GM21390 (cell line): ENCODE data around the gene KCNQ1OT1.

Source experiments
- ATAC-seq: cut with Tn5 transposase; IDR thresholded peaks from one replicate; pipeline ENCODE4 v1.9.1; 2021; ENCODE audit not compliant: unreplicated experiment

The KCNQ1OT1 gene

DNA sequence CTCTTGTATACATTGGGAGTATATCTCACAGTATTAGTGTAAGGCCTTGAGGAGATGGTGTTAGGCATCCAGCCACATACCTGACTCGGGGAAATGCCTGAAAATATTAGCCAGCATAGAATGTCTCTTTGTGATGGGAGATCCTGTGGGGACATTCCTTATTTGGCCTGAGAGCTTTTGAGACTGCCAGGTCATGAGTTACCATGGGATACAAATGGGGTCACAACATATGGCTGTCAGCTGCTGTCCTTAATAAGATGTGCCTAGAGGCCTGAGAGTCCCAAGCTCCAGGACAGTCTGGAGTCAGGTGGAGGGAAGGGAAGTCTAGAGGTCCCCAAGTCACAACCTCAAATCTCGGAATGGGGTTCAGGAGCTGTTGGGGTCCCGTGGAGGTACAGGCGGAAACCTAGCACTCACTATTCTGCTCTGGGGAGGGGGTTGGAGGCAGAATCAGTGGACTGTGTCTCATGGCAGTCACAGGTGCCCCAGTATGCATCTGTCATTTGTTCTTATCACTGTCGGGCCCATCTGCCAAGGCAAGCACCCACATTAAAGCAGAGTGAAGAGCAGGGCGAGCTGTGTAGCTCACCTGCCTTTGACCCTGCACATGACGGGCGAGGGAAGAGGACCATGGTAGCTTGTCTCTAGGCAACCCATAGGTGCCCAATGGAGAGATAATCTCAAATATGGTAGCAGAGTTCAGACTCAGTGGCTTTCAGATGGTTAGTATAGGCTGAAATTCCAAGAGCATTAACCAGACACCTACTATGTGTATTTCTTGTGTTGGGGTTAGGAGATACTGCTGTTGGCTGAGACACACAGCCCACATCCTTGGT is 29.9 kb downstream of the KCNQ1OT1 start:
- no peak for ATAC-seq

DNA sequence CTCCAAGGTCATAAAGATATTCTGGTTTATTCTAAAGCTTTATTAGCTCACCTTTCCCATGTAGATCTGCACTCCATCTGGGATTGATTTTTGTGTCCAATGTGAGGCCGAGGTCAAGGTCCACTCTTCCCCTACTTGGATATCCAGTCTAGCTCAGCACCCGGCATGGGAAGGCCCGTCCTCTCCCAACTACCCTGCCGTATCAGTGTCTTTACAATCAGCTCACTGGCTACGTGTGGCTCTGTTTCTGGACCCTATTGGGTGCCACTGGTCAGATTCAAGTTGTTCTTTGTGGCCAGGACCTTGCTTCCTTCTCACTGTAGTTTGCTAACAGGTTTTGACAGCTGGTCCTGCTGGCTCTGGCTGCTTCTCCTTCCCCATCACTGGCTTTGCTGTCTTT is 30.9 kb downstream of the KCNQ1OT1 start:
- no peak for ATAC-seq

DNA sequence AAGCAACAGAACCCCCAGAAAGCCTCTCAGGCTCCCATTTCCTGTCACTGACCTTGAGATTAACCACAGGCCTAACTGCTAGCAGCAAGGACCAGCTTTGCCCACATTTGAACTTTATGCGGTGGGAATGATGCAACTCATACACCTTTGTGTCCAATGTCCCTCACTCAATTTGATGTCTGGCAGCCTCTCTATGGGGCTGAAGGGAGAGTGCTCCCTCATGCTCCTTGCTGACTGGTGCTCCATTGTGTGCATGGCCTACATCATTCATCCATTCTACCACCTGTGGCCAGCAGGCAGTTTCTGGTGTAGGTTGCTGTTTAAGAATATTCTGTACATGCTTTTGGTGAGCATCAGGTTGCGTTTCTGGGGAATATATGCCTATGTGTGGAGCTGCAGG is 31.9 kb downstream of the KCNQ1OT1 start:
- no peak for ATAC-seq

DNA sequence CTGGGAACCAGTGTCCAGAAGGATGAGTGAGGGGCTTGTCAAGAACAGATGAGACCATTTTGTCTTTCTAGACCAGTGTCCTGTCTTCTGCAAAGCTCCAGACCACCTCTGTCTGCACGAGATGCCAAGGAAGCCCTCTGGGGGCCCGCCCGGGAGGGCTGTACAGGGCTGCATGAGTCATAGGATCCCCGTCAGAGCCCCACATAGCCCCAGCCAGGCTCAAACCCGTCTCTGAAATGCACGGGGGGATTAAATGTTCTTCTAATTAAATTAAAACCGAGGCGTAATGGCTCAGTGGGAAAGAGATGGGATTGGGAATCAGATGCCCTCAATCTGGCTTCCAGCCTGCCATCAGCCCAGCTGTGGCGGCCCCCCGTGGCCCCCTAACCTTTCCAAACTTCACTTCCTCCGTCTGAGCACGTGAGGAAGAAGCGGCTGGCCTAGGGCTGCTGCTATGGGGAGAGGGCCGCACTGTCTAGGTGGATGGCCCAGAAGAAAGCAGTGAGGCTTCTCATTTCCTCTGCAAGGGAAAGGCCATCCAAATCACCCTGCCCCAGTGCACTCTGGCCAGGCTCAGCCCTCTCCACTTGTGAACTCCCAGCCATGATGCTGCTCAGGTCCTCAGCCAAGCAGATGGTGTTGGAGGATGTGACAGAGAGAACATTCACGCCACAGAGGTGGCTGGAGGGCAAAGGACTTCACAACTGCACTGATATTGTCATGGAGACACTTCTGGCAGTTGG is 32.8 kb downstream of the KCNQ1OT1 start:
- no peak for ATAC-seq

DNA sequence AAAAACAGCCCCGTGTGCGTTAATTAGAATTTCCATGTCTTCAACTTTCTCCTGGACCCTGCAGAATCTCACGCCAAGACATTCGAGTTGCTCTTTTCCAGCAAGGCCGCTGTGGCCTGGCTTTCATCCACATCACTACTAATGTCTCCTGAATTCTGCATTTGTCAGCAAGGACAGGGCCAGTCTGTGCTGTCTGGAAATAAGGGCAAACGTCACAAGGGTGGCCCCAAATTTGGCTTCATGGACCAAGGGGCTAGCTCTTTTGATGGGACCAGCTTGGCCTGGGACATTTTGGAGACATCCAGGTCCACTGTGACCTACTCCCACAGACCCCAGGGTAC is 33.4 kb downstream of the KCNQ1OT1 start:
- no peak for ATAC-seq

DNA sequence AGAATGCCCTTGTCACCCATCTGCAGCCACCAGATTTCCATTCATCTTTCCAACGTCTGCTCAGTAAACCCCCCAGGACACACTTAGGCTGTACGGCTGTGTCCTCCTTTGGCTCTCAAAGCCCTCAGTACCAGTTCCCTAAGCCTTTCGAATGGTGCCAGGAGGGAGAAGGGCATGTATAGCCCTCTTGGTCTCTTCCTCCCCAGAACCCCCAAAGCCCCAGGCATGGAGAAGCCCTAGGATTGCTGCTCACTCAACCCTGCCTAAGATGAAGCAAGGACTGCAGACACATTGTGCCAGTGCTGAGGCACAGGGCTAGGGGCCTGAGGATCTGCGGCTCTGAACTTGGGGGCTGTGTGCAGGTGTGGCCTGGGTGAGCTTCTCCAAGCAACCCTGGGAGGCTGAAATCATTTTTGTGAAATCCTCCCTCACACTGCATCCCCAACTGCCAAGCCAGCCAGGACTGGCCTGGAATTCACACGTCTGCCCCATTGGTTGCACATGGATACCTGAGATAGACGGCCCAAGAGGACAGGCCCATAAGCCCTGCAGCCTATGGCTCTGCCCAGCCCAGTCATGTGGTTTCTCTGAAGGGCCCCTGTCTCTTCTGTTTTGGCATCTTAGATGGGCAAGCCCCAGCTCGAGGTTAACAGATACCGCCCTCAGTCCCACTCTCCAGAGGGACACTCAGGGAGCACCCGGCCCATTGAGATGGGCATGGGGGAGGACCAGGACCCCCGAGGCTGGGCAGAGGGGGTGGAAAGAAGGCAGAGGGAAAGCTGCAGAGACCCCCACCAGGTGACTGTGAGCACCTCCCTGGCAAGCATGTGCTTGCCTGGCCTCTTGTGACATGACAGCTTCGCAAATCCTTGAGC is 34.0 kb downstream of the KCNQ1OT1 start:
- ATAC-seq: no peak

DNA sequence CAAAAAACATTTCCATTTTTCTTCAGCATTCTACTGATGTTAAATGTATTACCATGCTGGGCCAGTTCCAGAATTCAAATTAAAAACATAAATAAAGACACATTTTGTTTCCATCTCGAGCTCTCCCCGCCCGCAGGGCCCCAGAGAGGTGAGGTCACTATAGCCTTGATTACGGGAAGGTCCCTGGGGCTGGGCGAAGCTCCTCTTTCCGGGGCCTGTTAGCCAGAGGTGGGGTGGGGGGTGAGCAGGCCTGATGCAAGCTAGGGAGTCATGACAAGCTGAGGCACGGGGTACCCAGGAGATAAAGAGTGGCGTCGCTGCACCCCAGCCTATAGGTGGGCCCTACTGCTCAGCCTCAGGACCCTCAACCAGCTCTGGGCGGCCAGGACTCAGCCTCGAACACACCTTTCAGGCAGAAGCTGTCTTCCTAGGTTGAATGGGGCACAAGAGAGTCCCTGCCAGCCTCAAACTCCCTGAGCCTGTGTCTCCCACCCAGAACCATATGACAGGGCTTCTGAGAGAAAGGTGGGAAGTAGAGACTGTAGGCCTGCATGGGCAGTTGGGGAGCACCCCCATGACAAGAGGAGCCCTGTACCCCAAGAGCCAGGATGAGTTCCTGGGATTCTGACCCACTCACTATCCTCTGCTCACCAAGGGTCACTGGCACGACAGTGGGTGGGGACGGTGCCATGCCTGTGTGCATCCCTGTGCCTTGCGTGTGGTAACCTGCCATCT is 34.8 kb downstream of the KCNQ1OT1 start:
- no peak for ATAC-seq

DNA sequence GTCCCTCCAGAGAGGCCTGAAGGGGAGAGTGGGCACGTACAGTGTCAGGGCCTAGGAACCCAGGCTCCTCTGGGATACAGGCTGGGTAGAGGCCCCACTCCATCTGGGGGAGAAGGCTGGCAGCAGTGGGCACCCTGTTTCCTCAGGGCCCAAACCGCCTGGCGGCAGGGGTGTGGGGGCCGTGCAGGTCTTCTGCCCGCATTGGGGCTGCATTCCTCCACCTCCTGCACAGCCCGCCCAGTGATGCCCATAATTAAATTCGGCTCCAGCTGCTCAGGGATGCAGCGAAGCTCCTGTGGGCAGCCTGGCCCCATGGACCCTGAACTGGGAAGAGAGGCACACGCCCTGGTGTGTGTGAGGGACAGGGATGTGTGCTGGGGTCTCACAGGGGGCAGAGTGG is 35.4 kb downstream of the KCNQ1OT1 start:
- ATAC-seq: no peak

DNA sequence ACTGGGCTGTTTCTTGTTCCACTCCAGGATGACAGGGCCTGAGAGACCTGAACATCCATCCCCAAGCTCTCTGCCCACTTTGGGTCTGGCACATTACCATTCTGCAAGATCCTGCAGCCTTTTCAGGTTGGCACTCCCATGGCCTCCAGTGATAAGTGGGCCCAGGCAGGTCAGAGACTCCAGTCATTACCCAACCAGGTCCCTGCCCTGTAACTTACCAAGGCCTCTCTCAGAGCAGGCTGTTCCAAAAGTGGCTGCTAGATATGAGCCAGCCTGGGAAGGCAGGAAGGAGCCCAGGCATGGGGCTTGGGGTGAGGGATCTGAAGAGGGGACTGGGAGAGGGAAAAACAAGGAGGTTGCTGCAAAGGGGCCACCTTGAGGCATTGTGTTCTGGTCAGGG is 35.9 kb downstream of the KCNQ1OT1 start:
- ATAC-seq: no peak

DNA sequence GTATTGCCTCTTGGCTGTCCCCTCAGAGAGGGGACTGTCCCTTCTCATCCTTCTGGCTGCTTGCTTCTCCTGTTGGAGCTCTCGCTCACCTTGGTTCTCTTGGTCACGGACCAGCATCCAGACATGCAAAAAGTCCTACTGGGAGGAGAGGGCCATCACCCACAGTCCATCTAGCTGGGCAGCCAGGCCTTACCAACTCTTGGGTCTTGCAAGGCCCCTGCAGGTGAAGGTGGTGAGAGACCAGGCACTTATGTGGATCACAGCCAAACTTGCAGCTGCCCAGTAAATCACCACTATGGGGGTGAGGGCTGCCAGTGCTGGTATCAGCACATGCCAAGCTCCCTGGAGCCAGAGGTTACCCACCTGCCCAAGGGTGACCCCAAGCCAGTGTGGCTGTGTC is 36.3 kb downstream of the KCNQ1OT1 start:
- no peak for ATAC-seq

DNA sequence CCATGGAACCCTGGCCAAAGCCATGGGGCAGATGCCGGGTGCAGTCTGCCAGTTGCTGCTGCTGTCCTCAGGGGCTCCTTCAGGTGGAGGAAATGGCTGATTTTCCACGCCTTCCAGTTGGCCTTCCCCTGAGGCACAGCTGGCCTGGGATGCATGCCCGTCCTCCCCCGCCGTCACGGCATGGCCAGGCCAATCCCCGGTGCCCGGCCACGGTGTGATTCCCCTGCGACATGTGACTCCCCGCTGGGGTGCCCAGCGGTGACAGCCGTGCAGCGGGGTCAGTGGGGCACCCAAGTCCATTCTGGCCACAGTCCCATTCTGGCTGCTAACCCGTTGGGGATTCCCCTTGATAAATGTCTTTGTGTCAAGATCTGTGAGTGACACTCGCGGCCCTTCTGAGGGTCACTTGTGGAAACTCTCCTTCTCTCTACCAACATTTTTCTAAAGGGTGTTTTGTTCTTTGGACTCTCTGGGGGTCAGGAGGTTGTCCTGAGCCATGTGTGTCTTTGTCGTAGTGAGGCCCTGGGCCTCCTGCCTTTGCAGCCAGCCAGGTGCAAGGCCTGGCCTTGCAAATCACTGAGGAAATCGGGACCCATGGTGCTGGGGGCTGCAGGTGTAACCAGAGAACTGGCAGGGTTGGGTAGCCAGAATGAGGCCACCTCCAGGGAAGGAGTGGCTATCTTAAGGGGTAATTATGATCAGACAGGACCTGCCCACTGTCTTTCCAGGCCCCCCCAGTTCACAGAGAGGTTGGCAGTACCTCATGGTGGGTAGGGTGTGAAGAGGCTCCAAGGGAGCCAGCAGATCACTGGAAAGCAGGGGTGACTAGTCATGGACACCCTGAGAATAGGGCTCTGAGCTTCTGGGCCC is 37.1 kb downstream of the KCNQ1OT1 start:
- no peak for ATAC-seq

DNA sequence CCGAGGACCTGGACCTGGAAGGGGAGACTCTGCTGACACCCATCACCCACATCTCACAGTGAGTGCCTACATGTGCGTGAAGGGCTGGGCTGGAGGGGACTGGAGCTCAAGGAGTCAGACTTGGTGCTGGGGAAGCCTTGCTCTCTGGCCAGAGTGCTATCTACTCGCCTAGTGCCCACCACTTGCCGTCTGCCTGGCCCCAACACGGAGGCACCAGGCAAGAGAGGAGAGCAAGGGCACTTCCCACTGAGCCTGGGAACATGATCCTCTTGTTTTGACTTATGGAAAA is 37.8 kb downstream of the KCNQ1OT1 start:
- no peak for ATAC-seq

DNA sequence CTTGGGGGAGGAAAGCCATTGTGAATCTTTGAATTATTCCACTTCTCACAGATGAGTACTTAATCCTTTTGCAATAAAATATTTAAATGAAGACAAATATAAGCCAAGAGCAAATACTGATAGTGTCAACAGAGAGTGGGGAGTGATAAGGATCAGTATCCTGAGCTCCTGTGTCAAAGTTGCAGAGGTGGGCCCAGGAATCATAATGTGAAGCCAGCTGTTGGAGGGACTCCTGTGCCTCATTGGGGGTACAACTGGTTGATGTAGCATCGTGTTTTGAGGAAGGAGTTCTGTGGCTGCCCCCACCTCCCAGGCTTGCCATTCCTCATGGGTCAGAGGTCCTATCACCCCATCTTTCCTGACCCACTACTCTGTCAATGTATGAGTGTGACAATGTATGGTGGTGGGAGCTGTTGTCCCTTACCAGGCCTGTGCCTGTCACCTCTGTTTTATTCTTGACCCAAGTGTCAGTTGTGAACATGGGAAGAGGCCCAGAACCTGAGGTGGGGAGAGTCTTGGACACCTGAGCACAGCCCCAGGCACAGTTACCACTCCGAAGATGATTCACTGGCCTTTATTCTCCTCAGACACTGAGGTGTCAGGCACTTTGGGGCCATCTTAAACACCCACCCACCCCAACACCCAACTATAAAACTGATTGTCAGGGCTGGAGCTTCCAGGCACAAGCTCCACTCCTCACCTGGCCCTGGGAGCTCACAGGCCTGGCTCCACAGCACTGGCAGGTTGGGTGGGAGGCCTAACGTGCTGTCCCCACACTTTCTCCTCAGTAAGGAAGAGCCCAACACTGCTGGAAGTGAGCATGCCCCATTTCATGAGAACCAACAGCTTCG is 38.4 kb downstream of the KCNQ1OT1 start:
- no peak for ATAC-seq

DNA sequence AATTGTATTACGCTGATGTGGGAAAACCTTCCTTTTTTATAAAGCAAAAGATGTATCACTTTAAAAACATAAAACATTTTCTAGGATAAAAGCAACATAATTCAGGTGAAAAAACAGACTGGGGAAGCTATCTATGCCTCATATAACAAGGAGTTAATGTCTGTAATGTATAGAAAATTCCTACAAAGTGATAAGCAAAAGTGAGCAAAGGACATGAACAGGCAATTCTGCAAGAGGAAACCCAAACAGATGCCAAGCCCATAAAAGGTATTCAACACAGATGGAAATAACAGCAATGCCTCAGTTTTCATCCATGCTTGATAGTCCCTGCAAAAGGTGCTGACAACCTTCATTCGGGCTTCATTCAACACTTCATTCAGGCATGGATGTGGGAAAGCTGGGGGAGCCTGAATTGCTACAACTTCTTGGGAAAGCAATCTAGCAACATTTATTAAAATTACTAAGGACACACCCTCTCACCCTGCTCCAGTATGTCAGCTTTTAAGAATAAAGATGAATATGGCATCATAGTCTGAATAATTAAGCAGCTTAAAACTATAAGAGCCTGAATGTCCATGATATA is 39.3 kb downstream of the KCNQ1OT1 start:
- no peak for ATAC-seq

DNA sequence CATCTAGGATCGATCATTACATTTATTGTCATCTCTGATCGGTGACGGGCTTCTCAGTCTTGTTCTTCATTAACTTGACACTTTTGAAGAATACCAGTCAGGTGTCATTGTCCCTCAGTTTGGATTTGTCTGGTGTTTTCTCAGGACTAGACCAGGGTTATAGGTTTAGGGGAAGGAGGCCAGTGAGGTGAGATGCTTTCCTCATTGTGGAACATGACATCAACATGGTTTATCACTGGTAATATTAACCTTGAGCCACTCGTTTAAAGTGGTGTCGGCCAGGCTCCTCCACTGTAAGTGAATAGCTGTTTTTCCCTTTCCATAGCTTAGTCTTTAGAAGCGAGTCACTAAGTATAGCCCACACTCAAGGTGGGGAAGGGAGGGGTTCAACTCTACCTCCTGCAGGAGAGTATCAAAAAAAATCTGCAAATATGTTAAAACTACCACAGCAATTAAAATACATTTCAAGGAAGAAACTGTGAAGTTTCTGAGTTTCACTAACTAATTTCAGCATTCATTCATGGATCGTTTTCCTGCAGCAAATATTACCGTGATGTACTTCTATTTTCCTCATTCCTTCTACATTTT is 42.0 kb downstream of the KCNQ1OT1 start:
- ATAC-seq: no peak

DNA sequence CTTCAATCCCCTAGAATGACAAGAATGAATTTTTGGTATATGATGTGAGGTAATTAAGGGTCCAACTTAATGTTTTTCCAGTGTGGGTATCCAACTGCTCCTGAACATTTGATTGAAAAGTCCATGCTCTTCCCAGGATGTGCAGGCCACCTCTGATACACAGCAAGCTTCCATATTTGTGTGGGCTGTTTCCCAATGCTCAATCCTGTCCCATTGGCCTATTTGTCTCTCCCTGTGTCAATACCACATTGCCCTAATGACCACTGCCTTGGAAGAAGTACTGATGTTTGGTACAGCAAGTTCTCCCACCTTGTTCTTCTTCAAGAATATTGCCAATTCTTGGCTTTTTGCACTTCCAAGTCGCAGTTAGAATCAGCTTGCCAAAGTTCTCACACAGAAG is 42.9 kb downstream of the KCNQ1OT1 start:
- ATAC-seq: no peak

DNA sequence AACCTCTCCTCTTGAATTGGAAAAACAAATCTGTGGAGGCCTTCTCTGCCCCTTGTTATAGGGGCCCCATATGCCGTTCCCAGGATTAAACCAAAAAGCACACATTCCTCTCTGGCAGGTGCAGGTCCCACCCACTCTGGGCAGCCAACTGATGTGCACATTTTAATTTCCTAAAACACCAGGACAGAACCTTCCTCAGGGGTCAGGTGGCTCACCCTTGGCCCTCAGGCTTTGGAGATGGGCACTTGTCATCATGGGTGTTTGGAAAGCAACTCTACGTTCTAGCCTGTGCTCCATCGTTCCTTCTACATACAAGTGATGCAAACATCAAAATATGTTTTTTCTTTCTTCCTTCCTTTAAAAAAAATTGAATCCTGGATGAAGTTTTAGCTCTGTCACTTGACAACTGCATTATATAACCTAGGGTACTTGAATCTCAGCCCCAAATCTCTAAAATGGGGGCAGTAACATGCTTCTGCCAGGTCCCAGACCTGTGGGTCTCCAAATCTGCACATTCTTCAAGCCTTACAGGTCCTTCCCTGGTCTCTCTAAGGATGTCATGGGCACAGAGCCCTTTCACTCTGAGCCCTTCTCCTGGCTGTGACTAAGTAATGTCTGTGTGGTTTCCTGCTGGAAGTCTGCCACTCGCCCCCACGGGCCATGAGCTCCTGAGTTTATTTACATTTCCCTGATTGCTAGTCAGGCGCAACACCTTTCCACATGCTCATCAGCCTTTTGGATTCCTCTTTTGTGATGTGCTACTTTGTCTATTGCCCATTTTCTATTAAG is 43.8 kb downstream of the KCNQ1OT1 start:
- no peak for ATAC-seq
